ENCODE data around the gene DNAH6.
"Not testable (repeated sequence)": the region's sequence is repeated elsewhere in the genome, so short reads cannot be mapped to it uniquely, and the experiment has no call there.

- TF ChIP-seq CTCF (optimal IDR thresholded peaks at IDR 0.05 in 1 of 3, IDR thresholded peaks at IDR 0.05 in 1 of 3, conservative IDR thresholded peaks at IDR 0.05 in 1 of 3; ENCODE audit: extremely low read depth in 1 of 3, insufficient read depth in 2 of 3, low read length in 3 of 3); EZH2 (IDR thresholded peaks at IDR 0.05; ENCODE audit: low read length): not testable (repeated sequence)
Observed at GRCh38 chr2:84511024-84511423, 5.3 kb upstream of the DNAH6 start.
